ENCODE data around the gene ATOH8.

DNA sequence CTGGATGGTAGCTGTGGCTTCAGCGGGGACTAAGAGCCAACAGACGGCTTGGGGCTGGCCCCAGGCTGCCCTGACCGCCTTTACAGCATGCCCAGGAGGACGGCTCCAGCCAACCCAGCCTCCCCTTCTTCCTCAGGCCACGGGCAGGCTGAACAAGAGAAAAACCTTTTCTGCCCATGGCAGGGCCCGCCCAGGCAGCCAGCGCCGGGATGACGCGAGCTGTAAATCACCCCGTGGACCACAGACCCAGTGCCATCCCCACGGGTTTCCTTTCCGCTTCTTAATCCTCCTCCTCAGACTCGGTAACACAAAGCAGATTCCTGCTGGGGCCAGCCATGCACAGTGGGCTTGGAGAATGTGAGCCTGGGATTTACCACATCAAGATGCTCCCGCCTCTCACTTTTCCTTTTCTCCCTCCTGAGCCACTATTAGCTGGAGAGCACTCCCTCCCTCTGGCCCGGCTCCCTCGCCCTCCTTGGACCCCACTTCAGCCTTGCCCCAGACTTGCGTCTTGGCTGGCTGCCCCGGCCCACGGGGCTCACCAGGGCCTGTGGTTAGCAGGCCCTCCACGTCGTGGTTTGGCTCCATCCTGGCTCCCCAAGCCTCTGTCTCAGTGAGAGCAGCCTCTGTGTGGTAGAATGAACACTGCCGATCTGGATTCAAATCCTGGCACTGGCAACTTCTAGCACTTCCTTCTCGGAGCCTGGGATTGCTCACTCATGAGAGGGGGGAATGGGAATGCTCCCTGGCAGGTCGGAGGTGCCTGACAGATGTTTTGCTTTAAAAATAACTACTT, 31.4 kb downstream of the ATOH8 start:
- TF ChIP-seq, protein P1, sequence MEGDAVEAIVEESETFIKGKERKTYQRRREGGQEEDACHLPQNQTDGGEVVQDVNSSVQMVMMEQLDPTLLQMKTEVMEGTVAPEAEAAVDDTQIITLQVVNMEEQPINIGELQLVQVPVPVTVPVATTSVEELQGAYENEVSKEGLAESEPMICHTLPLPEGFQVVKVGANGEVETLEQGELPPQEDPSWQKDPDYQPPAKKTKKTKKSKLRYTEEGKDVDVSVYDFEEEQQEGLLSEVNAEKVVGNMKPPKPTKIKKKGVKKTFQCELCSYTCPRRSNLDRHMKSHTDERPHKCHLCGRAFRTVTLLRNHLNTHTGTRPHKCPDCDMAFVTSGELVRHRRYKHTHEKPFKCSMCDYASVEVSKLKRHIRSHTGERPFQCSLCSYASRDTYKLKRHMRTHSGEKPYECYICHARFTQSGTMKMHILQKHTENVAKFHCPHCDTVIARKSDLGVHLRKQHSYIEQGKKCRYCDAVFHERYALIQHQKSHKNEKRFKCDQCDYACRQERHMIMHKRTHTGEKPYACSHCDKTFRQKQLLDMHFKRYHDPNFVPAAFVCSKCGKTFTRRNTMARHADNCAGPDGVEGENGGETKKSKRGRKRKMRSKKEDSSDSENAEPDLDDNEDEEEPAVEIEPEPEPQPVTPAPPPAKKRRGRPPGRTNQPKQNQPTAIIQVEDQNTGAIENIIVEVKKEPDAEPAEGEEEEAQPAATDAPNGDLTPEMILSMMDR (optimal IDR thresholded peaks at IDR 0.05 in 1 of 3, IDR thresholded peaks at IDR 0.05 in 1 of 3, conservative IDR thresholded peaks at IDR 0.05 in 1 of 3; ENCODE audit: extremely low read depth in 1 of 3, insufficient read depth in 2 of 3, low read length in 3 of 3) = no peak
- no peak for TF ChIP-seq EZH2 (IDR thresholded peaks at IDR 0.05; ENCODE audit: low read length)
